ENCODE data around the gene FBXO15. TPM values are rescaled to one million over a fixed set of nuclear protein-coding genes. Genes with fewer than 3 reads are reported as not detected.

Gene FBXO15
- polyA plus RNA-seq, 1 experiment, result 0.75 TPM

DNA sequence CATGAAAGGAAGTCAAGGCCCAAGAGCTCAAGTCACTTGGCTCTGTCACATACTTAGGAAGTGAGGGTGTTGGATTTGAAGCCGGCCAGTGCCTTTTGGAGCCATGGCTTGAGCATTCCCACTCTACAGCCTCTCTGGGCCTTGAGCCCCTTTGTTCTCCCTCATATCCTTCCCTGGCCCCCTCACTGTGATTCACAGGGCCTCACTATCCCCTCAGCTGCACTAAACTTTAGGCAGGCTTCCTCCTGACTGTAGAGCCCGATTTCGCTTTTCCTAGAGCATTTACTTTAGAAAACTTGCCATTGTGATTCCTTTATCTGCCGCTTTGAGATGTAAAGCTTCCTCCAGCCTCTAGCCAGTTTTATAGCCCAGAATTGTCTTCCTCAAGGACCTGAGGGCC lies 107.6 kb downstream of the FBXO15 start:
- Histone ChIP-seq H3K27me3 (ENCODE audit: control insufficient read depth, insufficient read depth, low read length) (no peaks in the 10 kb centered on the region; the same call in 1 of the 2 replicates), H3K4me3 (ENCODE audit: low read depth, low read length) (no peak overlapping the region), H3K36me3 (ENCODE audit: control insufficient read depth, insufficient read depth, low read length) (no peaks in the 10 kb centered on the region)
- TF ChIP-seq, protein P1, sequence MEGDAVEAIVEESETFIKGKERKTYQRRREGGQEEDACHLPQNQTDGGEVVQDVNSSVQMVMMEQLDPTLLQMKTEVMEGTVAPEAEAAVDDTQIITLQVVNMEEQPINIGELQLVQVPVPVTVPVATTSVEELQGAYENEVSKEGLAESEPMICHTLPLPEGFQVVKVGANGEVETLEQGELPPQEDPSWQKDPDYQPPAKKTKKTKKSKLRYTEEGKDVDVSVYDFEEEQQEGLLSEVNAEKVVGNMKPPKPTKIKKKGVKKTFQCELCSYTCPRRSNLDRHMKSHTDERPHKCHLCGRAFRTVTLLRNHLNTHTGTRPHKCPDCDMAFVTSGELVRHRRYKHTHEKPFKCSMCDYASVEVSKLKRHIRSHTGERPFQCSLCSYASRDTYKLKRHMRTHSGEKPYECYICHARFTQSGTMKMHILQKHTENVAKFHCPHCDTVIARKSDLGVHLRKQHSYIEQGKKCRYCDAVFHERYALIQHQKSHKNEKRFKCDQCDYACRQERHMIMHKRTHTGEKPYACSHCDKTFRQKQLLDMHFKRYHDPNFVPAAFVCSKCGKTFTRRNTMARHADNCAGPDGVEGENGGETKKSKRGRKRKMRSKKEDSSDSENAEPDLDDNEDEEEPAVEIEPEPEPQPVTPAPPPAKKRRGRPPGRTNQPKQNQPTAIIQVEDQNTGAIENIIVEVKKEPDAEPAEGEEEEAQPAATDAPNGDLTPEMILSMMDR (IDR thresholded peaks at IDR 0.05; ENCODE audit: insufficient read depth, low read depth, low read length), result no peak
- DNase-seq (ENCODE audit: low read depth), result no peak
- CTCF ChIA-PET, result interaction anchor here (0.6 to 0.7 kb wide), 3 partner anchors 100 to 302 kb away, joined by 3 to 4 read pairs (median 3); no protein-coding TSS in a partner anchor
- POLR2A ChIA-PET, result no interaction called here

DNA sequence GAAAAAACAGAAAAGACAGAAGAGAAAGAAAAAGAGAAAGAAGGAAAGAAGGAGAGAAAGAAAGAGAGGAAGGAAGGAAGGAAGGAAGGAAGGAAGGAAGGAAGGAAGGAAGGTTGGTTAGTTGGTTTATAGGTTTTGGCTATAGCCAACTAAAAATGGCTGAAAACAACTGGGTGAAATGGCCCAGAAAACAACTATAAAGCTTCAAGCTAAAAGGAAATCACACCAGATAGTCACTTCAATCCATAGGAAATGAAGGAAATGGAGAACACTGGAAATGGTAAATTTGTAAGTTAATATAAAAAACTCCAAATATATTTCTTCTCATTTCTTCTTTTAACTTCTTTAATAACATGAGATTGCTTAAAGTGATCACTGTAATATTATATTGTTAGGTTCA lies 118.5 kb downstream of the FBXO15 start:
- CTCF ChIA-PET, result no interaction called here

More for the DNA sequence above, 118.5 kb downstream of the FBXO15 start:
- no peak for DNase-seq (ENCODE audit: low read depth)
- Histone ChIP-seq H3K36me3 (ENCODE audit: control insufficient read depth, insufficient read depth, low read length) (no peaks in the 10 kb centered on the region), H3K27me3 (ENCODE audit: control insufficient read depth, insufficient read depth, low read length) (peaks cover 2% of the 10 kb centered on the region; the same call in 1 of the 2 replicates), H3K4me3 (ENCODE audit: low read depth, low read length) (no peak overlapping the region)
- TF ChIP-seq, protein P1 (IDR thresholded peaks at IDR 0.05; ENCODE audit: insufficient read depth, low read depth, low read length), result no peak
- POLR2A ChIA-PET, result no interaction called here

Other genes with a start within 250 kb of the FBXO15 start
- 21.2 and 49.4 TPM in 2 replicates for gene TIMM21, start 689 bp upstream of the FBXO15 start, polyA plus RNA-seq (2011; rRNA removed)
- 66.0 and 86.5 TPM in 2 replicates for gene CYB5A, start 144.1 kb upstream of the FBXO15 start, polyA plus RNA-seq (2011; rRNA removed)
- not detected in 2 replicates for gene C18orf63, start 168.0 kb upstream of the FBXO15 start, polyA plus RNA-seq (2011; rRNA removed)

All from BJ (cell line).